ENCODE data around the gene NPEPL1.

GRCh38 chr20:58701431-58702160, 9.0 kb downstream of the NPEPL1 start:
- TF ChIP-seq CTCF (IDR thresholded peaks at IDR 0.05; ENCODE audit: extremely low read depth in 1 of 2, insufficient read depth in 1 of 2, low read depth in 1 of 2, low read length in 2 of 2), result no peak
- no peak for TF ChIP-seq POLR2A (IDR thresholded peaks at IDR 0.05; ENCODE audit: low read depth, low read length)
- TF ChIP-seq EZH2 (IDR thresholded peaks at IDR 0.05; ENCODE audit: borderline replicate concordance, low read depth, low read length, severe bottlenecking), result no peak
- TF ChIP-seq FOS (IDR thresholded peaks at IDR 0.05; ENCODE audit: borderline replicate concordance, insufficient read depth, low read length), result no peak
- TF ChIP-seq JUN (IDR thresholded peaks at IDR 0.05; ENCODE audit: borderline replicate concordance, insufficient read depth, insufficient read length, low read depth), result no peak
- TF ChIP-seq POLR2AphosphoS5 (IDR thresholded peaks at IDR 0.05; ENCODE audit: insufficient read depth, low read depth, low read length), result no peak
- no peak for TF ChIP-seq MAX (IDR thresholded peaks at IDR 0.05; ENCODE audit: insufficient read depth, insufficient read length)

All from endothelial cell of umbilical vein (primary cell).